GM23248 (cell line): ENCODE measurements around the gene LEF1. TPM values are rescaled to one million over a fixed set of nuclear protein-coding genes. Genes with fewer than 3 reads are reported as not detected.

Experiments
- DNase-seq: peaks from one replicate; pipeline ENCODE4 v3.0.0-alpha.2; 2015
- H2AFZ ChIP-seq: fragments of 200-600 bp; sonication (generic); 2 replicates; pipeline ENCODE4 v1.6.1; 2016; ENCODE audit warnings: antibody characterized with exemption
- H3F3A ChIP-seq: fragments of 200-600 bp; sonication (generic); 2 replicates; pipeline ENCODE4 v1.6.1; 2016; ENCODE audit warnings: mild to moderate bottlenecking, antibody characterized with exemption, mixed run types; ENCODE audit not compliant: insufficient read depth
- H3K27ac ChIP-seq: fragments of 200-600 bp; sonication (generic); 2 replicates; pipeline ENCODE4 v1.5.1; 2016; ENCODE audit warnings: mild to moderate bottlenecking
- H3K27me3 ChIP-seq: fragments of 200-600 bp; sonication (generic); replicated peaks from 2 replicates; pipeline ENCODE4 v1.6.1; 2016; ENCODE audit warnings: mild to moderate bottlenecking; ENCODE audit not compliant: insufficient read depth
- H3K36me3 ChIP-seq: fragments of 200-600 bp; sonication (generic); 2 replicates; pipeline ENCODE4 v1.6.1; 2016; ENCODE audit warnings: low read depth, mild to moderate bottlenecking
- H3K4me1 ChIP-seq: fragments of 200-600 bp; sonication (generic); 2 replicates; pipeline ENCODE4 v1.6.1; 2016; ENCODE audit warnings: mild to moderate bottlenecking; ENCODE audit not compliant: insufficient read depth
- H3K4me2 ChIP-seq: fragments of 200-600 bp; sonication (generic); one replicate; pipeline ENCODE4 v1.6.1; 2016; ENCODE audit warnings: mild to moderate bottlenecking; ENCODE audit not compliant: unreplicated experiment
- H3K4me3 ChIP-seq: fragments of 200-600 bp; sonication (generic); 2 replicates; pipeline ENCODE4 v1.5.1; 2016; ENCODE audit warnings: mild to moderate bottlenecking
- H3K79me2 ChIP-seq: fragments of 200-600 bp; sonication (generic); 2 replicates; pipeline ENCODE4 v1.6.1; 2016; ENCODE audit warnings: mild to moderate bottlenecking; ENCODE audit not compliant: insufficient read depth
- H3K9ac ChIP-seq: fragments of 200-600 bp; sonication (generic); 2 replicates; pipeline ENCODE4 v1.6.1; 2016; ENCODE audit warnings: mild to moderate bottlenecking
- H3K9me2 ChIP-seq: fragments of 200-600 bp; sonication (generic); 2 replicates; pipeline ENCODE4 v1.6.1; 2016; ENCODE audit warnings: mixed run types, mild to moderate bottlenecking, moderate library complexity; ENCODE audit not compliant: insufficient read depth
- H3K9me3 ChIP-seq: fragments of 200-600 bp; sonication (generic); one replicate; pipeline ENCODE4 v1.6.1; 2017; ENCODE audit warnings: low read depth
- H4K20me1 ChIP-seq: fragments of 200-600 bp; sonication (generic); 2 replicates; pipeline ENCODE4 v1.6.0; 2016; ENCODE audit not compliant: insufficient read depth
- EZH2 ChIP-seq: fragments of 200-600 bp; sonication (generic); IDR thresholded peaks from 2 replicates; pipeline ENCODE4 v1.6.1; 2018; ENCODE audit warnings: antibody characterized with exemption, mild to moderate bottlenecking; ENCODE audit not compliant: insufficient read depth, poor library complexity, severe bottlenecking
- EZH2phosphoT487 ChIP-seq: fragments of 200-600 bp; sonication (generic); IDR thresholded peaks from 2 replicates; pipeline ENCODE4 v1.6.1; 2018; ENCODE audit warnings: antibody characterized with exemption, moderate library complexity, mild to moderate bottlenecking, low read depth; ENCODE audit not compliant: insufficient read depth
- WGBS, 2 experiments: methylation state at CpG; one replicate each; pipeline ENCODE4 v1.1.6; 2015 to 2017; ENCODE audit warnings: low lambda C conversion rate in 2 of 2, low coverage in 1 of 2; ENCODE audit errors: missing lambda C conversion rate in 2 of 2; 5-methylcytosine and 5-hydroxymethylcytosine counted together
- in situ Hi-C: fragments of 300-500 bp; cut with MboI; formaldehyde crosslinking; loops from 2 replicates; pipeline ENCODE4 v1.15.0; 2020
- polyA plus RNA-seq: library from polyadenylated mRNA; unstranded; fragments of >200 nt; fragmentation: Nextera tagmentation; extraction: Ambion mirVana; gene quantifications from 2 replicates; pipeline ENCODE4 v1.2.1, GENCODE V29; 2016
- total RNA-seq: library from RNA; depleted of rRNA; stranded (reverse); fragments of >200 nt; shearing (Covaris generic); gene quantifications from 2 replicates; pipeline ENCODE4 v1.2.3, GENCODE V29; 2014

LEF1 gene
- total and polyA plus RNA-seq, 2 experiments from 2014 or later, result 0.23 TPM; not detected in 1

DNA sequence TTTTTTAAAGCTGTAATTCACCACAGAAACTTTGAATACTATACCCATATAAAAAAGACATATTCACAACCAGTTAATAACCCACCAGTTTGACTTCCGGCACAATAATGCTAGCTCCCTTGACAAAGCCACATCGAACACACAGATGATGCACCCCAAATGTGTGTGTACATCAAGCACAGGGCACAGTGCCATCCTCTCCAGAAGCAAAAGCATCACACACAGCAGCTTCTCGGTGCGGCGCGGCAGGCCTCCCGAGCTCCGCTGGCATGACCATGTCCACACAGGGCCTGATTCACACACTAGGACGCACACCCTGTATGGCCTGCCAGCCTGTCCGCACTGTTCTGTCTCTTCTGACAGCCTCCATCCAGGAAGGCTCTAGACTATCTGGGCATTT is 88.0 kb downstream of the LEF1 start:
- 84 to 86% methylated on average over 10 of the region's 10 CpGs for whole genome bisulfite sequencing, 2 experiments
- H3K9me3 ChIP-seq, result no peaks in the 10 kb centered on the region
- in situ Hi-C loops, result no loop called here
- TF ChIP-seq EZH2phosphoT487, result no peak
- TF ChIP-seq EZH2, result no peak
- H3K9ac ChIP-seq, result no peak overlapping the region
- H3K27ac ChIP-seq, result no peak overlapping the region
- H3K79me2 ChIP-seq, result no peaks in the 10 kb centered on the region
- no peak for DNase-seq
- H3F3A ChIP-seq, result no peaks in the 10 kb centered on the region
- H3K4me3 ChIP-seq, result no peak overlapping the region
- H3K4me2 ChIP-seq, result no peak overlapping the region
- peaks cover 22% of the 10 kb centered on the region for H3K27me3 ChIP-seq
- no peak overlapping the region for H2AFZ ChIP-seq
- no peaks in the 10 kb centered on the region for H3K36me3 ChIP-seq
- H4K20me1 ChIP-seq, result no peaks in the 10 kb centered on the region
- H3K9me2 ChIP-seq, result no peaks in the 10 kb centered on the region
- no peaks in the 10 kb centered on the region for H3K4me1 ChIP-seq

DNA sequence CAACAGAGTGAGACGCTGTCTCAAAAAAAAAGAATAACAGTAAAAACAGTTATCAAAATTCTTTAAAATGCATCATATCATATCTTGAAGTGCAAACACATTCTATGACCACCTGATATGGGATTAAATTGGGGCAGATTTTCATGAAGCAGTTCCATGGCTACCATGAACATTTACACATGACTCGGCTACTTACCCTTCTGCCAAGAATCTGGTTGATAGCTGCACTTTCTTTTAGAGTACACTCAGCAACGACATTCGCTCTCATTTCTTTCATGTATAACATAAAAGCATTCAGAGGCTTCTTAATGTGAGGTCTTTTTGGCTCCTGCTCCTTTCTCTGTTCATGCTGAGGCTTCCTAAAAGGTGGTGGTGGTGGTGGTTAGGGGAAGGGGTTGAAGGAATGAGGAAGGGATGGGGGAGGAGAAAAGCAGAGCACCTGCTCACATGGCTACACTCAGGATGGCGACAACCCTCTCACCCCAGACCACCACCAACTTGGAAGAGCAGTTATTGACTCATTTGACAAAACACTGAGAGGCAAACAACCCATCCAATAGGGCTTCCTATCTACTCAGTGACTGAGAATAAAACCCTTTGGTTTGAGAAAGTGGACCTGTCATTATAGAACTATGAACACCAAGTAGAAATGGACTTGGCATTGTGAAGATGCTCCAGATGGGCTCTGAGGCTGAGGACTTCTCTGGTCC is 90.6 kb downstream of the LEF1 start:
- Histone ChIP-seq H3K36me3 (no peaks in the 10 kb centered on the region), H2AFZ (no peak overlapping the region), H3F3A (no peaks in the 10 kb centered on the region), H3K4me1 (no peaks in the 10 kb centered on the region), H3K9me3 (no peaks in the 10 kb centered on the region), H3K4me3 (no peak overlapping the region), H3K4me2 (no peak overlapping the region), H4K20me1 (no peaks in the 10 kb centered on the region), H3K79me2 (no peaks in the 10 kb centered on the region), H3K9ac (no peak overlapping the region), H3K27me3 (peaks cover 15% of the 10 kb centered on the region), H3K27ac (no peak overlapping the region), H3K9me2 (no peaks in the 10 kb centered on the region)
- no peak for DNase-seq
- in situ Hi-C loops, result no loop called here
- TF ChIP-seq EZH2phosphoT487 (no peak), EZH2 (no peak)
- WGBS, 2 experiments, result 59 to 72% methylated on average over 5 of the region's 5 CpGs

DNA sequence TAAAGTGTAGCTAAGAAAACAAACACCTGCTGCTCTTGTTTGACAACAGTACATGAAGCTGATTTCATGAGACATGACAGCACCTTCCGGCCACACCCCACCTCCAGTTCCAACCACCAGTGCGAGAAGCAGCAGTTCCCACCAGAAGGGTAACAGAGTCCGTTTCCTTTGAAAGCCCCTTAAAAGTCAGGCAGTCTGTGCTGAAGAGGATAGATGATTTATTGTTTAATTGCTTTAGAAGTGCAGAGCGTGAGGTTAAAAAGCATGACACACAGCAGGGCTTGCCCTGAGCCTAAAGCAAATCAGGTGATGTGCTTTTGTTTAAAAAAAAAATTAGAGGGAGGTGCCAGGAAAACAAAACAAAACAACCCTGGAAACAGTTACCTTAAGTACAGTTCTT is 96.4 kb downstream of the LEF1 start:
- TF ChIP-seq EZH2 (no peak), EZH2phosphoT487 (no peak)
- H3K27me3 ChIP-seq, result peaks cover 3% of the 10 kb centered on the region; the same call in 1 of the 2 replicates
- no peaks in the 10 kb centered on the region for H3F3A ChIP-seq
- in situ Hi-C loops, result no loop called here
- H3K27ac ChIP-seq, result no peak overlapping the region
- no peak overlapping the region for H3K9ac ChIP-seq
- H3K4me1 ChIP-seq, result no peaks in the 10 kb centered on the region
- H3K4me2 ChIP-seq, result no peak overlapping the region
- no peaks in the 10 kb centered on the region for H3K36me3 ChIP-seq
- H2AFZ ChIP-seq, result no peak overlapping the region
- H3K4me3 ChIP-seq, result no peak overlapping the region
- no peaks in the 10 kb centered on the region for H4K20me1 ChIP-seq
- H3K9me3 ChIP-seq, result no peaks in the 10 kb centered on the region
- no peaks in the 10 kb centered on the region for H3K9me2 ChIP-seq
- H3K79me2 ChIP-seq, result no peaks in the 10 kb centered on the region
- WGBS, 2 experiments, result 64 to 72% methylated on average over 4 of the region's 4 CpGs
- DNase-seq, result no peak

DNA sequence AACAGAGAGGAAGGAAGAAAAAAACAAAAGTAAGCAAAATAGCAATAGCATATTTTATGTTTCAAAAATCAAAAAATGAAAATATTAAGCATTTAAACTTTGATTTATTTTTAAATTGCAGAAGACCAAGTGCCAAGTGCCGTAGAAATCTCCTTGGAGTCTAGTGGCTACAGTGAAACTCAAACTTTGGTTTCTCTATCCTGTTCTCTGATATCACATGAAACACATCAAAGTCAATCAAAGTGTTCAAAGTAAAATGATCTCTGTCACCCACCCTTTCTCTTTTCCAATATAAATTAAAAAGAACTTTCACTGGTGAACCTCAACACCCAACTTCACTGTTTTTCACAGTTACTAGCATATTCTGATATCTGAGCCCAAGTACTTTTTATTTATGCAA is 98.0 kb downstream of the LEF1 start:
- H3K4me1 ChIP-seq, result no peaks in the 10 kb centered on the region
- no peak overlapping the region for H3K9ac ChIP-seq
- no peak overlapping the region for H3K27ac ChIP-seq
- H3K36me3 ChIP-seq, result no peaks in the 10 kb centered on the region
- no peaks in the 10 kb centered on the region for H3K9me2 ChIP-seq
- TF ChIP-seq EZH2 (no peak), EZH2phosphoT487 (no peak)
- H3K4me2 ChIP-seq, result no peak overlapping the region
- 67 to 87% methylated on average over 1 of the region's 1 CpG for WGBS, 2 experiments
- no peak overlapping the region for H2AFZ ChIP-seq
- H3K27me3 ChIP-seq, result peaks cover 3% of the 10 kb centered on the region; the same call in 1 of the 2 replicates
- in situ Hi-C loops, result no loop called here
- DNase-seq, result no peak
- no peaks in the 10 kb centered on the region for H4K20me1 ChIP-seq
- no peaks in the 10 kb centered on the region for H3F3A ChIP-seq
- no peaks in the 10 kb centered on the region for H3K9me3 ChIP-seq
- H3K79me2 ChIP-seq, result no peaks in the 10 kb centered on the region
- no peak overlapping the region for H3K4me3 ChIP-seq
